ENCODE measurements around the gene SBF2.
"Not testable (repeated sequence)": the region's sequence is repeated elsewhere in the genome, so short reads cannot be mapped to it uniquely, and the experiment has no call there.

The SBF2 gene

DNA sequence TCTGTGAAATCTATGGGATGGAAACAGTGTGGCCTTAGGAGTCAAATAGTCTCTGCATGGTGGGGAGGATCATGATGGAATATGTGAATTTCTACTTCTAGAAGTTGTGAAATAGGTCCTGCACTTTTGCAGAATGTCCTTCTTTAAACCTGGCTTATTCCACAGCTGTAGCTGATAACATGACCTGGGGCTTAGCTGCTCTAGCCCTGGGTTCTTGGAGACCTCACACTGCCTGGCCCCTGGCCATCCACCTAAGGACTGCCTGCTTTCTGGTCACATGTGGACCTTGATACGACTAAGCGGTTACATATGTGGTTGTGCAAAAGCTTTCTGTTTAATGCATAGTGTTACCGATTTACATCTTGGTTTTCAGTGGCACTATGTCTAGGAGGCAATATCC lies 541.9 kb downstream of the SBF2 start:
- Mint-ChIP-seq H3K9me3 (no peaks in the 10 kb centered on the region), H3K27ac (no peak overlapping the region), H3K4me1 (ENCODE audit: low read depth) (peaks cover 23% of the 10 kb centered on the region), H3K27me3 (ENCODE audit: low read depth) (no peaks in the 10 kb centered on the region), H3K36me3 (ENCODE audit: low read depth) (peaks cover 3% of the 10 kb centered on the region), H3K4me3 (no peak overlapping the region)

DNA sequence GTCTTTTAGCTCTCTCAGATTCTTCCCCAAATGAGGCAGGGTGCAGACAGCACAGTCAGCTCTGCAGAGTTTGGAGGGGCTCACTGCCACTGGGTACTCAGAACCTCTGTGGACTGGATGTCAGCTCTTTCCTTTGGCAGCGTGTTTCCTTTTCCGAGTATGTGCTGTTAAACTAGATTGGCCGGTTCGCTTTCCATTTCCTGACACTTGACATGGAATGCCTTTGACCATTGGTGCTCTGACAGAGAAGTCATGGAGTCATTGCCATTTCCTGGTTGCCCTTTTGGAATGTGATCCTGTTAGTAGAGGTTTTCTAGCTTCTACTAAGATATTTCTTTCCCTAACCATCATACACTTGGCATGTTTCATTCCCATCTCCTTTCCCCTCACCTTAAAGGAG lies 543.5 kb downstream of the SBF2 start:
- Mint-ChIP-seq H3K9me3 (no peaks in the 10 kb centered on the region), H3K36me3 (ENCODE audit: low read depth) (peaks cover 3% of the 10 kb centered on the region), H3K4me1 (ENCODE audit: low read depth) (peaks cover 14% of the 10 kb centered on the region), H3K4me3 (no peak overlapping the region), H3K27me3 (ENCODE audit: low read depth) (no peaks in the 10 kb centered on the region), H3K27ac (no peak overlapping the region)

DNA sequence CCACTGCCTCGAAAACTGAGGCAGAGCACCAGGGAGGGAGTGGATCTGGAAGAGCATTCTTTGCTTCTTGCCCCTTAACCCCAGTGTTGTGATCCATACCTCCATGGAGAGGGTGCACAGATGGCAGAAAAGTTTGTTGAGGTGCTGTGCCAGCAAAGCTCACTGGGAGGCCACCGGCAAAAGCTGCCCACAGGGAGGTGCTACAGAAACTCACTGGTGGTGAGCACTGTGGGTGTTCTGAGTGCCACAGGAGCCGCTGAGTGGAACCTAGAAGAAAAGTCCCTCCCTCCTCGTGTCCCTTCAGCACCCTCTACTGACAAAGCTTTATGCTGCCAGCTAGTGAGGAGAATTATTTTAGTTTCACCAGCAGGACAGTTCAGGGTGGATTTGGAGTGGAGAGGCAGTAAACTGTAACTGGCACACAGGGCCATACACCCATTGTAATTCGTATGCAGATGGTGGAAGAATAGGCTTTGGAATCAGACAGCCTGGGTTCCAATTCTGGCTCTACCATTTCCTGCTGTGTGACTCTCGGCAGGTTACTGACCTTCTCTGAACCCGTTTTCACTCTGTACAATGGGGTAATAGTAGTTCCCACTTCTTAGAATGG lies 545.6 kb downstream of the SBF2 start:
- Mint-ChIP-seq H3K27me3 (ENCODE audit: low read depth) (no peaks in the 10 kb centered on the region), H3K27ac (no peak overlapping the region), H3K4me3 (no peak overlapping the region), H3K36me3 (ENCODE audit: low read depth) (peaks cover 3% of the 10 kb centered on the region), H3K9me3 (no peaks in the 10 kb centered on the region), H3K4me1 (ENCODE audit: low read depth) (peaks cover 17% of the 10 kb centered on the region)

DNA sequence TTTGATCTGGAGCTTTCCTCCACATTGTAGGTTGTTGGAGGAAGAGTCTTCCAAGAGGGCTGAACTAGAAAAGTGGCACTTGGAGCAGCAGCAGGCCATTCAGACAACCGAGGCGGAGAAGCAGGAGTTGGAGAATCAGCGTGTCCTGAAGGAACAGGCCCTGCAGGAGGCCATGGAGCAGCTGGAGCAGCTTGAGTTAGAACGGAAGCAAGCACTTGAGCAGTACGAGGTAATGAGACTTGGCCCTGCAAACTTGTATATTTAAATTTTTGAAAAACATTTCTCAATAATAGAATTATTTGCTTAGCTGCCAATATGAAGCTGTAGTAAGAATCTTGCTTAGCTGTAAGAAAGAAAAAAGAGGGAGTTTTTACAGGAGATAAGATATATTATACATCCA lies 546.2 kb downstream of the SBF2 start:
- peaks cover 3% of the 10 kb centered on the region for H3K36me3 Mint-ChIP-seq (ENCODE audit: low read depth)
- H3K4me3 Mint-ChIP-seq: no peak overlapping the region
- peaks cover 13% of the 10 kb centered on the region for H3K4me1 Mint-ChIP-seq (ENCODE audit: low read depth)
- no peak overlapping the region for H3K27ac Mint-ChIP-seq
- H3K27me3 Mint-ChIP-seq (ENCODE audit: low read depth): no peaks in the 10 kb centered on the region
- H3K9me3 Mint-ChIP-seq: no peaks in the 10 kb centered on the region

- Mint-ChIP-seq H3K4me3 (no peak overlapping the region), H3K27me3 (ENCODE audit: low read depth) (no peaks in the 10 kb centered on the region), H3K9me3 (no peaks in the 10 kb centered on the region), H3K36me3 (ENCODE audit: low read depth) (peaks cover 5% of the 10 kb centered on the region), H3K4me1 (ENCODE audit: low read depth) (peaks cover 13% of the 10 kb centered on the region), H3K27ac (no peak overlapping the region)
Measured at GRCh38 chr11:9747229-9747628, 546.8 kb downstream of the SBF2 start.

GRCh38 chr11:9745411-9746211 lies 548.4 kb downstream of the SBF2 start:
- no peaks in the 10 kb centered on the region for H3K9me3 Mint-ChIP-seq
- no peak overlapping the region for H3K27ac Mint-ChIP-seq
- H3K4me1 Mint-ChIP-seq (ENCODE audit: low read depth): peaks cover 13% of the 10 kb centered on the region
- peaks cover 8% of the 10 kb centered on the region for H3K36me3 Mint-ChIP-seq (ENCODE audit: low read depth)
- H3K27me3 Mint-ChIP-seq (ENCODE audit: low read depth): no peaks in the 10 kb centered on the region
- no peak overlapping the region for H3K4me3 Mint-ChIP-seq

- not testable (repeated sequence) for H3K9me3 Mint-ChIP-seq; H3K4me3 Mint-ChIP-seq; H3K27me3 Mint-ChIP-seq (ENCODE audit: low read depth); H3K27ac Mint-ChIP-seq
- Mint-ChIP-seq H3K36me3 (ENCODE audit: low read depth) (peaks cover 15% of the 10 kb centered on the region), H3K4me1 (ENCODE audit: low read depth) (peaks cover 27% of the 10 kb centered on the region)
Measured at GRCh38 chr11:9743512-9743911, 550.5 kb downstream of the SBF2 start.

- H3K27ac Mint-ChIP-seq: no peak overlapping the region
- H3K9me3 Mint-ChIP-seq: peaks cover 7% of the 10 kb centered on the region
- H3K4me1 Mint-ChIP-seq (ENCODE audit: low read depth): peaks cover 23% of the 10 kb centered on the region
- H3K36me3 Mint-ChIP-seq (ENCODE audit: low read depth): peaks cover 24% of the 10 kb centered on the region
- no peaks in the 10 kb centered on the region for H3K27me3 Mint-ChIP-seq (ENCODE audit: low read depth)
- H3K4me3 Mint-ChIP-seq: no peak overlapping the region
Measured at GRCh38 chr11:9741260-9741659, 552.8 kb downstream of the SBF2 start.

DNA sequence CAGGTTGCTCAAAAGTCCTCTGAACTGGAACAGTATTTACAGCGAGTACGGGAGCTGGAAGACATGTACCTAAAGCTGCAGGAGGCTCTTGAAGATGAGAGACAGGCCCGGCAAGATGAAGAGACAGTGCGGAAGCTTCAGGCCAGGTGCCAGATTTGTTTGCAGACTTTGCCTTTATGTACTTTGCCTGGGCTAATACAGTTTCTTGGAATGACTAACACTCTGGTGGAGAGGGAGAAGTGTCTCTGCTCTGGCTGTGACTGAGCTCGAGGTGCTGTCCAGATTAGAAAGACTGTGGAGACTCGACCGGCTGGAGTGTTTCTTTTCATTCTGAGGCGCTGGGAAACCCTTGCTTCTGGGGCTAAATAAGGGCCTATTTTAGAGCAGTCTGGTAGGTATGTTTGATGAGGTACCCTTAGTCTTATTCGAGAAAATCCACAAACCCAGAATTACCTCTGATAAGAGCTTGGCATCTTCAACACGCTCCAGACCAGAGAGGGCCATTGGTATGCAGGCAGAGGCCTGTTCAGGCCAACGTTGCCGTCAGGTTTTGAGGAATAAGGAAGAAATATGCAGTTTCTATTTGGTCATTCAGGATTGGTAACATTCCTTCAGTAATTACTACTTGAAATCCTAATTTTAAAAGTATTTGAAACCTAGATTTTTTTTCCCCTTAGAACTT lies 553.7 kb downstream of the SBF2 start:
- Mint-ChIP-seq H3K36me3 (ENCODE audit: low read depth) (peaks cover 32% of the 10 kb centered on the region), H3K4me1 (ENCODE audit: low read depth) (peaks cover 23% of the 10 kb centered on the region), H3K9me3 (peaks cover 16% of the 10 kb centered on the region), H3K4me3 (no peak overlapping the region), H3K27ac (peak overlapping the region; percentile 70), H3K27me3 (ENCODE audit: low read depth) (no peaks in the 10 kb centered on the region)

- H3K9me3 Mint-ChIP-seq: peaks cover 20% of the 10 kb centered on the region
- no peaks in the 10 kb centered on the region for H3K27me3 Mint-ChIP-seq (ENCODE audit: low read depth)
- peak overlapping the region; percentile 25 for H3K4me3 Mint-ChIP-seq
- H3K36me3 Mint-ChIP-seq (ENCODE audit: low read depth): peaks cover 36% of the 10 kb centered on the region
- H3K27ac Mint-ChIP-seq: peak overlapping the region; percentile 78
- H3K4me1 Mint-ChIP-seq (ENCODE audit: low read depth): peaks cover 20% of the 10 kb centered on the region
Measured at GRCh38 chr11:9739123-9739900, 554.7 kb downstream of the SBF2 start.

GRCh38 chr11:9738707-9739106 lies 555.3 kb downstream of the SBF2 start:
- Mint-ChIP-seq H3K9me3 (peaks cover 20% of the 10 kb centered on the region), H3K4me1 (ENCODE audit: low read depth) (peaks cover 20% of the 10 kb centered on the region), H3K27me3 (ENCODE audit: low read depth) (no peaks in the 10 kb centered on the region), H3K4me3 (peak overlapping the region; percentile 25), H3K27ac (peak overlapping the region; percentile 78), H3K36me3 (ENCODE audit: low read depth) (peaks cover 38% of the 10 kb centered on the region)

GRCh38 chr11:9738116-9738515 lies 555.9 kb downstream of the SBF2 start:
- Mint-ChIP-seq H3K9me3 (peaks cover 20% of the 10 kb centered on the region), H3K4me1 (ENCODE audit: low read depth) (peaks cover 21% of the 10 kb centered on the region), H3K36me3 (ENCODE audit: low read depth) (peaks cover 40% of the 10 kb centered on the region), H3K27me3 (ENCODE audit: low read depth) (no peaks in the 10 kb centered on the region), H3K4me3 (no peak overlapping the region), H3K27ac (no peak overlapping the region)

DNA sequence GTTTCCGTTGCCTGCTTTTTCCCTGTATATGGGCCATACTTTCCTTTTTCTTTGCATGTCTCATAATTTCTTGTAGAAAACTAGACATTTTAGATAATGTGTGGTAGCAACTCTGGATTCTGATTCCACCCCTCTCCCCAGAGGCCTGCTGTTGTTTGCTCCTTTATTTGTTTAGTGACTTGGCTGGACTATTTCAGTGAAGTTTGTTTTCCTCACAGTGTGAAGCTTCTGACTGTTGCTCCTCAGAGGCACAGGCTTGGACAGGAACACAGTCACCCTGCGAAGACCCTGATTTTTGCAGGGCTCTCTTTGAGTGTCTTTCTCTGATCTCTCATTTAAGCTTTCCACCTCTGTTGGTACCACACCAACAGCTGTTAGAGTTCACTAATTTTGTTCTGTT lies 557.7 kb downstream of the SBF2 start:
- Mint-ChIP-seq H3K27ac (no peak overlapping the region), H3K9me3 (peaks cover 20% of the 10 kb centered on the region), H3K36me3 (ENCODE audit: low read depth) (peaks cover 39% of the 10 kb centered on the region), H3K4me1 (ENCODE audit: low read depth) (peaks cover 21% of the 10 kb centered on the region), H3K4me3 (no peak overlapping the region), H3K27me3 (ENCODE audit: low read depth) (no peaks in the 10 kb centered on the region)

DNA sequence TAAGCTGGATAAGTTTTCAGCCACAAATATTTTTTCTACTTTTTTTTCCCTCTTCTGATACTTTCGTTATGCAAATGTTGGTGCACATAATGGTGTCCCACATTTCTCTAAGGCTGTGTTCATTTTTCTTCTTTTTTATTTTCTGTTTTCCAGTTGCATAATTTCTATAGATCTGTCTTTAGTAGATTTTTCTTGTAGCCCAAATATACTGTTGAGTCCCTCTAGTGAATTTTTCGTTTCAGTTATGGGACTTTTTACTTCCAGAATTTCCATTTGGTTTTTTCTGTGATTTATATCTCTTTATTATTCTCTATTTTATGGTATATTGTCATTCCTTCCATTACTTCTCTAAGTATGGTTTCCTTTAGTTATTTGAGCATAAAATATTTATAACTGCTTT lies 558.1 kb downstream of the SBF2 start:
- Mint-ChIP-seq H3K9me3 (peaks cover 20% of the 10 kb centered on the region), H3K4me1 (ENCODE audit: low read depth) (peaks cover 21% of the 10 kb centered on the region), H3K4me3 (no peak overlapping the region), H3K27me3 (ENCODE audit: low read depth) (no peaks in the 10 kb centered on the region), H3K36me3 (ENCODE audit: low read depth) (peaks cover 38% of the 10 kb centered on the region), H3K27ac (no peak overlapping the region)

All from T-helper 1 cell treated with Interleukin-12 subunit alpha and Interleukin-12 subunit beta and Interleukin-4 antibody, amounts not matched to agents 30 μg/mL and 1 μg/mL, for 36 hours (primary cell).